Cerebellar cortex (tissue), 1 donor: ENCODE measurements around the gene RPP38.

Source experiments
- DNase-seq: peaks from one replicate; pipeline ENCODE4 v3.0.0-alpha.2; 2015; ENCODE audit warnings: low spot score

RPP38 gene

GRCh38 chr10:15152556-15152955 lies 55.4 kb downstream of the RPP38 start:
- DNase-seq = no peak
